Lower lobe of right lung (tissue), 2 donors: ENCODE data around the gene LIMS2. TPM values are rescaled to one million over a fixed set of nuclear protein-coding genes. Genes with fewer than 3 reads are reported as not detected.

Experiments
- ATAC-seq, 2 donors: fragments of 200-7000 bp; cut with Tn5 transposase; one replicate each; pipeline ENCODE4 v1.9.1; 2020 to 2022; ENCODE audit warnings: mild to moderate bottlenecking in 2 of 2, moderate library complexity in 2 of 2
- DNase-seq: peaks from one replicate; pipeline ENCODE4 v3.0.0-alpha.2; 2020
- H3K27ac ChIP-seq: fragments of 200-600 bp; one replicate; pipeline ENCODE4 v1.8.0; 2022
- H3K27me3 ChIP-seq: fragments of 200-600 bp; one replicate; pipeline ENCODE4 v1.8.0; 2022; ENCODE audit warnings: low read depth
- H3K36me3 ChIP-seq: fragments of 200-600 bp; one replicate; pipeline ENCODE4 v1.8.0; 2022; ENCODE audit warnings: mild to moderate bottlenecking
- H3K4me1 ChIP-seq: fragments of 200-600 bp; one replicate; pipeline ENCODE4 v1.8.0; 2022
- H3K4me3 ChIP-seq: fragments of 200-600 bp; one replicate; pipeline ENCODE4 v1.8.0; 2022; ENCODE audit warnings: mild to moderate bottlenecking
- H3K9me3 ChIP-seq: fragments of 200-600 bp; one replicate; pipeline ENCODE4 v1.8.0; 2022
- intact Hi-C: fragments of 100-400 bp; cut with DNase I; formaldehyde crosslinking; loops from one replicate; pipeline ENCODE4 v1.11.0; 2022
- total RNA-seq: library from RNA; stranded (reverse); fragmentation: NEBNext Ultra II Directional; extraction: Animal tissue kit (Norgen Biotek cat#: 25700); gene quantifications from one replicate; pipeline ENCODE4 v1.2.1, GENCODE V29; 2021
- TF ChIP-seq, protein P1 (sequence below): fragments of 200-600 bp; IDR thresholded peaks from one replicate; pipeline ENCODE4 v1.8.0; 2022; ENCODE audit warnings: antibody characterized with exemption, mild to moderate bottlenecking
- donor health status: DM: no; HTN: yes; CAD: no; lungs with severe emphysema.

Gene LIMS2
- total RNA-seq, 1 donor from 2014 or later = 148 TPM

DNA sequence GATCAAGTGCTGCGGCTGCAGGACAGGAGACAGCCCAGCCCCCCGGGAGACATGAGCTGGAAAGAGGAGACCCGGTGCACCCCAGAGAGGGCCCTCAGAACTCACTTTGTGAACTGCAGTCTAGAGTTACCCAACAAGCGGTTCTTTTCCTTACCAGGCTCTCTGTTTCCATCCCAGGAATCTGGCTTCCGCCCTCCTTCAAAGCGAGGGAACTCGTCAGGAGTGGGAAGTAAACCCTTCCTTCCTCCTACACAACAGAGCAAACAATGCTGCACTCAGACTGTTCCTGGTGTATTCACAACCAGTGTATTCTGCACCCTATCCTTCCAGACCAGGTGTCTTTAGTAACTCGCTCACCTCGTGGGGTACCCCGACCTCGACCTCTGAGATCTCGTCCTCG is 34.0 kb upstream of the LIMS2 start:
- Histone ChIP-seq H3K36me3 (peaks cover 58% of the 10 kb centered on the region), H3K9me3 (no peaks in the 10 kb centered on the region), H3K27ac (no peak overlapping the region), H3K4me3 (no peak overlapping the region), H3K27me3 (no peaks in the 10 kb centered on the region), H3K4me1 (peaks cover 22% of the 10 kb centered on the region)
- intact Hi-C loops = no loop called here
- TF ChIP-seq, protein P1, sequence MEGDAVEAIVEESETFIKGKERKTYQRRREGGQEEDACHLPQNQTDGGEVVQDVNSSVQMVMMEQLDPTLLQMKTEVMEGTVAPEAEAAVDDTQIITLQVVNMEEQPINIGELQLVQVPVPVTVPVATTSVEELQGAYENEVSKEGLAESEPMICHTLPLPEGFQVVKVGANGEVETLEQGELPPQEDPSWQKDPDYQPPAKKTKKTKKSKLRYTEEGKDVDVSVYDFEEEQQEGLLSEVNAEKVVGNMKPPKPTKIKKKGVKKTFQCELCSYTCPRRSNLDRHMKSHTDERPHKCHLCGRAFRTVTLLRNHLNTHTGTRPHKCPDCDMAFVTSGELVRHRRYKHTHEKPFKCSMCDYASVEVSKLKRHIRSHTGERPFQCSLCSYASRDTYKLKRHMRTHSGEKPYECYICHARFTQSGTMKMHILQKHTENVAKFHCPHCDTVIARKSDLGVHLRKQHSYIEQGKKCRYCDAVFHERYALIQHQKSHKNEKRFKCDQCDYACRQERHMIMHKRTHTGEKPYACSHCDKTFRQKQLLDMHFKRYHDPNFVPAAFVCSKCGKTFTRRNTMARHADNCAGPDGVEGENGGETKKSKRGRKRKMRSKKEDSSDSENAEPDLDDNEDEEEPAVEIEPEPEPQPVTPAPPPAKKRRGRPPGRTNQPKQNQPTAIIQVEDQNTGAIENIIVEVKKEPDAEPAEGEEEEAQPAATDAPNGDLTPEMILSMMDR = no peak
- no peak for ATAC-seq
- DNase-seq = no peak

DNA sequence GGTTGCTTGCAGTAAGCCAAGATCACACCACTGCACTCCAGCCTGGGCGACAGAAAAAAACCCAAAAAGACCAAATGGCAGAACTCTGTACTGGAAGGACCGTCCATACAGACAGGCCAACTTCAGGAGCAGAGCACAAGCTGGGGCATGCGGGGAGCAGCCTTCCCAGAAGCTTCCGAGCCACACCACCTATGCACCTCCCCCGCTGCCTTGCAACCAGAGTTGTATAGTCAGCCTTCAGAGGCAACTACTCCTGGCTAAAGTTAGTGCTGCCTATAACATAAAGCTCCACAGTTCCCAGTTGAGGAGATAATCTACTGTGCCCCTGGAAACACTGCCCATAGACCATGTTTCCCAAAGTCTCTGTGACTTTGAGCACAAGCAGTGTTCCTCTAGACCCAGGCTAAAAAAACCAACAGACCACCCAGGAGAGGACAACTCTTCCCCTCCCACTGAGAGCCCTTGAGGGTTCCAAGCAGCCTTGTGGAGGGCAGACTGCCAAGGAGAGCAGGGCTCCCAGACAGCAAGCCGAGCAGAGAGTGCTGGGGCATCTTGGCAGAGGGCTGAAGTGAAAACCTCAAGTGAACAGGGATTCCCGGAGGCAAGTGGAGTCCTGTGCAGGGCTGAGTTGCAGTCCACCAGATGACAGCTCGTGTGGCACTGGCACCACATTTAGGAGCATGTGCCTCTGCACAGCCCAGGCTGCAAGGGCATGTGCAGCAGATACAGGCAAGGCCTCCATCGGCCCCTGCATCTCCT is 32.7 kb upstream of the LIMS2 start:
- Histone ChIP-seq H3K4me1 (peaks cover 35% of the 10 kb centered on the region), H3K9me3 (no peaks in the 10 kb centered on the region), H3K4me3 (no peak overlapping the region), H3K27me3 (no peaks in the 10 kb centered on the region), H3K36me3 (peaks cover 54% of the 10 kb centered on the region), H3K27ac (no peak overlapping the region)
- ATAC-seq (peak; percentile 39 to 46), DNase-seq (no peak)
- TF ChIP-seq, protein P1 = no peak
- intact Hi-C loops = no loop called here

DNA sequence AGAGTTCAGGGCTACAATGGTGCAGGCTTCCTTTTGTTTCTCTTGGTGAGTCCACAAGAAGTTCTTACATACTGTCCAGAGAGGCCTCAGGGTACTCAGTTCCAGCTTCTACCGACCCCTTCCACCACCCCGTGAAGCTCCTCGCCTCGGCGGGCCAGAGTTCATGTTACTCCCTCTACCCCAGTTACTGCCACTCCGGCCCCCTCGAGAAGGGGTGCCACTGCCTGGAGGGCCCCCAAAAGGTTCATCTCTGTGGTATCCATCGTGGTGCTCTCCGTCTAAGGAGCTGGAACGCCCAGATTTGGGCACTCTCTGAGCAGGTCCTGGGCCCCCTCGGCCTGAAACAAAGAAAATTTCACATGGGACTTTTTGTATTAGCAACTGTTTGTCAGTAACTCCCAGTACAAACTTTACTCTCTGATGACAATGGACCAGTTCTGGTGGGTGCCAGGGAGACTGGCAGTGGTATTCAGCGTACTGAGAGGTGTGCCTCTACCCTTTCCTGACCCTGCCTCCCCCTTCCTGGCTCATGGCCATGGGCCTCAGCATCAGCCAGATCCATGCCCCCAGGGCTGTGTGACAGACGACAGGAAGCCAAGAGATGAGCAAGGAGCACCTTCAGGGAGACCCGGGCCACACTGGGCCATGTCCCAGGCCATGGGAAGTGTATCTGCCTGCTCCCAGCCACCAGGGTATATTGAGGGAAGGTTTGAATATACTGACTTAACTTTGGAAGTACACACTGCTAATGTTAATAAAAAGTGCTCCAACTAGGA is 31.1 kb upstream of the LIMS2 start:
- TF ChIP-seq, protein P1 = no peak
- ATAC-seq (no peak), DNase-seq (no peak)
- Histone ChIP-seq H3K4me1 (peaks cover 44% of the 10 kb centered on the region), H3K27ac (peak overlapping the region; percentile 28), H3K27me3 (no peaks in the 10 kb centered on the region), H3K4me3 (no peak overlapping the region), H3K9me3 (no peaks in the 10 kb centered on the region), H3K36me3 (peaks cover 53% of the 10 kb centered on the region)
- intact Hi-C loops = no loop called here

DNA sequence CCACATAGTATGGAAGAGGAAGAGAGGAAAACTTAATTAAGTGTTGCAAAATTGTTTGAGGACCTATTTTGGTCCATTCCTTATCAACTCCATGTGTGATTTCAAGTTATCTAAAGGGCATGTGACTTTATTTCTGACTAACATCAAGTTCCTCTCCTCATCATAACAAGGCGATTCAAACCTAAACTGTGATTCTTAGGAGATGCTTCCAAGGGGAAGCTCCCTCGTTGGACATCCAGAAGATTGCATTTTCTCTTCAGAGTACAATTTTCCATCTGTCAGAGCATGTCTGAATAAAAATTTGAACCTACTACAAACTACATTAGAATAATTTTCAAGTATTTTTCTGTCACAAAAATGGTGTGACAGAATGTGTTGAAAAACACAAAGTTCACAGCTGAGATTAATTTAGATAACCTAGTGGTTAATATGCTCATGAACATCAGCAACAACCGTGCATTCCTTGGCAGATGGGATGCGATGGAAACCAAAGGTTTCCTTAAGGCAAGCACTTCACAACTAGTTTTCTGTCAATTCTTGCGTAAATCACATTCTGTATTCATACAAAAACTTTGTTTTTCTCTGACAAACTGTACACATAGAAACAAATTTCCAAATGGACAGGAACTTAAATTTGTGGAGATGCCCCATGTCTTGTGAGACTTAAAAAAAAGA is 30.2 kb upstream of the LIMS2 start:
- Histone ChIP-seq H3K27me3 (no peaks in the 10 kb centered on the region), H3K4me3 (no peak overlapping the region), H3K9me3 (no peaks in the 10 kb centered on the region), H3K4me1 (peaks cover 48% of the 10 kb centered on the region), H3K36me3 (peaks cover 53% of the 10 kb centered on the region), H3K27ac (peak overlapping the region; percentile 28)
- ATAC-seq (peak in 1 of 2 donors; percentile 23), DNase-seq (no peak)
- intact Hi-C loops = no loop called here
- TF ChIP-seq, protein P1 = no peak

DNA sequence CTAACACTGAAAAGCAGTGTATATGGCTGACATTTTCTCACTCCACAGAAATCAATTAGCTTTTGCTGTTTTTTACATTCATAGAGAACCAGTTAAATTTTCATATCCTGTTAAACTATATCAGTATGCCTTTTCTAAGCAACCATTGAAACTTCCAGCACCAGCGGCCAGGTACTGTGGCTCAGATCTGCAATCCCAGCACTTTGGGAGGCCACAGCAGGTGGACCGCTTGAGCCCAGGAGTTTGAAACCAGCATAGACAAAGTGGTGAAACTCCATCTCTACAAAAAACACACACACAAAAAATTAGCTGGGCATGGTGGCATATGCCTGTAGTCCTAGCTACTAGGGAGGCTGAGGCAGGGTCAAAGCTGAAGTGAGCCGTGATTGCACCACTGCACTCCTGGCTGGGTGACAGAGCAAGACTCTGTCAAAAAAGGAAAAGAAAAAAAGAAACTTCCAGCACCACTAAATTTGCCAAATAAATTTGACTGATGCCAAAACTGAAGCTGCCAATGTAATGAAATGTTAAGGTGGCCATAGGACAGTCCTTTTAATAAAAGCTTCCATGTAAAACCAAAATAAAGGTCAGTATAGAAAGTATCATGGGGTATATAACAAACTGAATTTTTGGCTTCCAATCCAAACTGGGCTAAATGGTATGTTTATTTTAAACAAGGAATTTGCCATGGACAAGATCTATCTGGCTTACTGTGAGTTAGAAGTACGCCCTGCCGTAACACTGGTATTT is 29.5 kb upstream of the LIMS2 start:
- DNase-seq (no peak), ATAC-seq (no peak)
- H3K9me3 ChIP-seq = no peaks in the 10 kb centered on the region
- intact Hi-C loops = no loop called here
- no peaks in the 10 kb centered on the region for H3K27me3 ChIP-seq
- peaks cover 52% of the 10 kb centered on the region for H3K4me1 ChIP-seq
- peaks cover 46% of the 10 kb centered on the region for H3K36me3 ChIP-seq
- TF ChIP-seq, protein P1 = no peak
- H3K27ac ChIP-seq = peak overlapping the region; percentile 48
- H3K4me3 ChIP-seq = no peak overlapping the region
